ENCODE results near the gene NTMT1.

The NTMT1 gene

DNA sequence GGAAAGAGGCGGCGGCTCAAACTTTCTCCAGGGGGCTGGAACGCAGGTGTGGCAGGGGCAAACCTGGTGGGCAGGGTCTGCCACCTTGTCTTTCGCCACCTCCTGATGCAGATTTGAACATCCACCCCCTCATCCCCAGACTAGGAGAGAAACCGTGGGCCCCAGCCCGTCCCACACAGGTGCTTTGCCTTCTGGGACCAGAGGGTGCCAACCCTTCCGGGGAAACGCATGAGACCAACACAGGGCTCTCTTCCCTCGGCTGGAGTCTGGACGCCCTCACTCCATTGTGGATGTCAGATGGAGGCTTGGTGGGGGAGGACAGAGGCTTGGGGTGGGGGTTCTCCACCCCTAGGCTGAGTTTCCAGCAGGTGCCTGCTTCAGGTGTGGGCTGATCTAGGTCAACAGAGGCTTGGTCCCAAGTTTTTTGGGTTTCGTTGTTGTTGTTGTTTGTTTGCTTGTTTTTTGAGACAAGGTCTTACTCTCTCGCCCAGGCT lies 14.6 kb upstream of the NTMT1 start:
- TF ChIP-seq, protein P1, sequence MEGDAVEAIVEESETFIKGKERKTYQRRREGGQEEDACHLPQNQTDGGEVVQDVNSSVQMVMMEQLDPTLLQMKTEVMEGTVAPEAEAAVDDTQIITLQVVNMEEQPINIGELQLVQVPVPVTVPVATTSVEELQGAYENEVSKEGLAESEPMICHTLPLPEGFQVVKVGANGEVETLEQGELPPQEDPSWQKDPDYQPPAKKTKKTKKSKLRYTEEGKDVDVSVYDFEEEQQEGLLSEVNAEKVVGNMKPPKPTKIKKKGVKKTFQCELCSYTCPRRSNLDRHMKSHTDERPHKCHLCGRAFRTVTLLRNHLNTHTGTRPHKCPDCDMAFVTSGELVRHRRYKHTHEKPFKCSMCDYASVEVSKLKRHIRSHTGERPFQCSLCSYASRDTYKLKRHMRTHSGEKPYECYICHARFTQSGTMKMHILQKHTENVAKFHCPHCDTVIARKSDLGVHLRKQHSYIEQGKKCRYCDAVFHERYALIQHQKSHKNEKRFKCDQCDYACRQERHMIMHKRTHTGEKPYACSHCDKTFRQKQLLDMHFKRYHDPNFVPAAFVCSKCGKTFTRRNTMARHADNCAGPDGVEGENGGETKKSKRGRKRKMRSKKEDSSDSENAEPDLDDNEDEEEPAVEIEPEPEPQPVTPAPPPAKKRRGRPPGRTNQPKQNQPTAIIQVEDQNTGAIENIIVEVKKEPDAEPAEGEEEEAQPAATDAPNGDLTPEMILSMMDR (IDR thresholded peaks at IDR 0.05; ENCODE audit: low read length, missing control alignments), result no peak
- no peak for DNase-seq (ENCODE audit: low read depth)
- no peak overlapping the region for H3K4me3 ChIP-seq (replicated peaks; ENCODE audit: low read depth, low read length)

DNA sequence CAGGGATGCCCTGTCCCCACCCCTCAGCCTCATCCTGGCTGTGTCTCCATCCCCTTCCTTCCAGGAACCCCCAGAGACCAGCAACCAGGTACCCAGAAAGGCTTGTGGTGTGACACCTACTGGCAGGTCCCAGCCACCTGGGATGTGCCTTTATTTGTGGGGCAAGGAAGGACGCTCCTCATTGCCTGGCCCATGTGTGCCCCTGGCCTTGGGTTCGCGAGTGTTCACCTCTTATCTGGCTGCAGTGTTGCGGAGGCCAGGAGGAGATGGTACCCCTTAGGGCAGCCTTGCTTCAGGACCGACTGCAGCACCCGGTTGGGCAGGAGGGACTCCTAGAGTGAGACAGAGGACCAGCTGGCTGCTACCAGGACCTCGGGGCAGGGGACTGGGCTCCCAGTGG lies 13.8 kb upstream of the NTMT1 start:
- TF ChIP-seq, protein P1 (IDR thresholded peaks at IDR 0.05; ENCODE audit: low read length, missing control alignments), result no peak
- no peak for DNase-seq (ENCODE audit: low read depth)
- no peak overlapping the region for H3K4me3 ChIP-seq (replicated peaks; ENCODE audit: low read depth, low read length)

DNA sequence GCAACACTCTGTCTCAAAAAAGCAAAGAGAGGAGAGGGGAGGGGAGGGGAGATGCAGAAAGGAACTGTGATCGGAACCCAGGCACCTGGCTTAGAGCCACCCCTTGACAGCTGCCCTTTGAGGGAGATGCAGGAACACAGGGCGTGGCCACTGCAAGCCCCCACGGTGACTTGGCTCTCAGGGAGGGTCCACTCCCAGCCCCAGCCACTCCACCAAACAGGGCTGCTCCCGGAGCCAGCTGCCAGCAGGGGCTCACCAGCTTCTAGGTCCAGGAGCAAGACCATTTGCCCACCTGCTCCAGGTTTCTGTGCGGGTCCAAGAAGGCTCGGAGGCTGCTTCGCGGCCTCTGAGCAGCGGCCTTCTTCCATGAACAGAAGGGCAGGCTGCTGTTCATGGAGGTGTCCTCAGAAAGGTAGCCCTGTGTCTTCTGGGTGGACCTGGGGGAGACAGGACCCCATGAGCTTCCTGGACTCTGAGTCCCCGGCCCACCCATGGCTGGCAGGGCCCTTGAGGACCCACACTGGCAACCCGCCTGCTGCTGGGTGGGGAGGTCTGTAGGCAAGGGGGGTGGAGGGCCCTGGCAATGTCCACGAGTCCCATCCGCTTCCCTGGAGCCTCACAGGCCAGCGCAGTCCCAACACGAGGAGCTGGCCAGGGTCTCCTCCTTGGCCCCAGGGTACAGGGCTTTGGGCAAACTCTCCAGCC lies 13.0 kb upstream of the NTMT1 start:
- TF ChIP-seq, protein P1 (IDR thresholded peaks at IDR 0.05; ENCODE audit: low read length, missing control alignments), result no peak
- H3K4me3 ChIP-seq (replicated peaks; ENCODE audit: low read depth, low read length), result no peak overlapping the region
- DNase-seq (ENCODE audit: low read depth), result no peak

DNA sequence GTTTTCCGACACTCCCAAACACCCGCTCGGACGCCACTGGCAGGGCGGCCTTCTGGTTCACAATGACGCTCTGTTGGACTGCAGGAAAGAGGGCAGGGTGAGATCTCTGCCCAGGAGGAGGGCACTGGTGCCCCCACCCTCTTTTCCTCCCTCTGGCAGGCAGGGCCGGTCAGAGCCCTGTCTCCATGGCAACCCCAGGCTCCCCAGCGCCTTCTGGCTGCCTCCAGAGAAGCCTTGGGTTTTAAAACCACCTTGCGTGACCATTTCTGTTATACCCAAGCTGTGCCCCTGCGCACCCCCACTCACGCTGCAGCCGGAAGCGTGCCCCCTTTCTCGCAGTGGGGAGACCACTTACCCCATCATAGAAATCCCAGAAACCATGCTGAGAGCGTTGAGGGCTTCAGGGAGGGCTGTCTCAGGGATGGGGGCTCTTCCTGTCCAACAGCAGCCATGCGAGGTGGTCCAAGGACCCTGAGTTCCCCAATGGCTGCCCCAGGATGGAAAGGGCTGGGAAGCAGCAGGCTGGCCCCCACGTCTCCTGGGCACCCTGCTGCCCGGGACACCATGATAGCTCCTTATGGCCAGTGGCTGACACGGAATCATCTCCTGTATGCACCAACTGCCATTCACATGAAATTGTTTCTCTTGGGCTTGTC lies 12.3 kb upstream of the NTMT1 start:
- DNase-seq (ENCODE audit: low read depth), result no peak
- no peak overlapping the region for H3K4me3 ChIP-seq (replicated peaks; ENCODE audit: low read depth, low read length)
- TF ChIP-seq, protein P1 (IDR thresholded peaks at IDR 0.05; ENCODE audit: low read length, missing control alignments), result no peak

DNA sequence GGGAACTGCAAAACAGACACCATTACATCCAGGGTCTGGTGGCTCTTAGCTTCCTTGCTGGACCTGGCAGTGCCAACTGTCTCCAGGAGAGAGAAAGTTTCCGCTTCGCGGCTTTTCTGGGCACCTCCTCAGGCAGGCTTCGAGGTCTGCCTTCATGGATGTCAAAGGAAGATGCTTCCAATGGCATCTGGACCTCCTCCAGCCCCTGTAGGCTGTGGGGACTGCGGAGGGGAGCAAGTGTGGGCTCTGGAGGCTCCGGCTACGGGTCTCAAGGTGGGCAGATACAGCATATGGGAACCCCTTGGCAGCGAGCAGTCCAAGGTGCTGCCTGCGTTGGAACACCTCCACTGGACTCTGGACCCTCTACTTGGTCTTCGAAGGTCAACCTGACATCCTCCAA lies 11.0 kb upstream of the NTMT1 start:
- TF ChIP-seq, protein P1 (IDR thresholded peaks at IDR 0.05; ENCODE audit: low read length, missing control alignments), result no peak
- DNase-seq (ENCODE audit: low read depth), result no peak
- H3K4me3 ChIP-seq (replicated peaks; ENCODE audit: low read depth, low read length), result no peak overlapping the region

DNA sequence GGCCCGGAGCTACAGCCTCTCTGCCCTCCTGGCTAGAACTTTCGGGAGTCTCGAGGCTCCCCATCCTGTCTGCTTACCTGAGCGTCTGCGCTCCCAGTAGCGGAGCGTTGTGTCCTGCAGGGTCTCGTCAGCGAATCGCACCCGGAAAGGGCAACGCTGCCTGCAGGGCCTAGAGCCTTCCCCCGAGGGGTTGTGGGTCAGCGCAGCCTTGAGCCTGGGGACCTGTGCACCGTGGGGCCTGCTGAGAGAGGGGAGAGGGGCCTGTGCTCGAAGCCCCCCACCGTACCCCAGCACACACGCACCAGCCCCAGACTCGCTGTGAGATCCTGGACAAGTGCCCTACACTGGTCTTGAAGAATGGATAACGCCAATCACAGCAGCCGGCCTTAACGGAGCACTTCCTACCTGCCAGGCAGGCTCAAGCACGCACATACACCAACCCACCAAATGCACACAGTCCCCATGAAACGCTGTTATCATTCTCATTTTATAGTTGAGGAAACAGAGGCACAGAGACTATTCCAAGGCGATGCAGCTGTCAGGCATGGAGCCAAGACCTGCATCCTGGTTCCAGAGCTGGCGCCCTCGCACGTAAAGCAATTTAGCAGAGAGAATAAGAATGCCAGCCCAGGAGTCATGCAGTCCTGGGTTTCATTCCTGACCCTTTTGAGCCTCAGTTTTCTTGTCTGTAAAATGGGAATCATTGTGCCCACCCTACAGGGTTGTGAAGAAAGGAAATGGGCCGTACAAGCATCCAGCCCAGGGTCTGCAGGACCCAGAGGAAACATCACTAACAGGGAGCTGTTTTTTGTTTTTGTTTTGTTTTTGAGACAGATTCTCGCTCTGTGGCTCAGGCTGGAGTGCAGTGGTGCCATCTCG lies 10.3 kb upstream of the NTMT1 start:
- no peak overlapping the region for H3K4me3 ChIP-seq (replicated peaks; ENCODE audit: low read depth, low read length)
- TF ChIP-seq, protein P1 (IDR thresholded peaks at IDR 0.05; ENCODE audit: low read length, missing control alignments), result no peak
- no peak for DNase-seq (ENCODE audit: low read depth)
